GM12878 (cell line): ENCODE results near the gene EPOP. TPM values are rescaled to one million over a fixed set of nuclear protein-coding genes. Genes with fewer than 3 reads are reported as not detected.
A peak's percentile ranks its signal among the peaks of the same experiment; 100 is the strongest.

Source experiments
- ATF2 ChIP-seq: IDR thresholded peaks from 2 replicates; pipeline ENCODE4 v1.6.1; 2012; ENCODE audit warnings: low read length, inconsistent platforms
- ATF7 ChIP-seq: fragments of 450-650 bp; IDR thresholded peaks from 2 replicates; pipeline ENCODE4 v1.6.1; 2016; ENCODE audit warnings: low read depth, mild to moderate bottlenecking
- BCL11A ChIP-seq: IDR thresholded peaks from 2 replicates; pipeline ENCODE4 v1.6.1; 2011; ENCODE audit warnings: low read depth, low read length
- BHLHE40 ChIP-seq, 2 experiments: fragments of 450-650 bp in 1 of 2; IDR thresholded peaks; 2 replicates each; pipeline ENCODE4 v1.6.1; 2011 to 2017; ENCODE audit warnings: low read depth in 2 of 2, borderline replicate concordance in 1 of 2, improper control_type of control experiment in 1 of 2, low read length in 1 of 2, mild to moderate bottlenecking in 1 of 2
- BMI1 ChIP-seq: fragments of 450-650 bp; IDR thresholded peaks from 2 replicates; pipeline ENCODE4 v1.6.1; 2016; ENCODE audit warnings: mild to moderate bottlenecking, moderate library complexity, borderline replicate concordance
- CBFB ChIP-seq: IDR thresholded peaks from 2 replicates; pipeline ENCODE4 v1.6.1; 2016; ENCODE audit warnings: antibody characterized with exemption, low read depth
- CHD4 ChIP-seq: fragments of 200-600 bp; sonication (generic); IDR thresholded peaks from 2 replicates; pipeline ENCODE4 v1.6.1; 2016; ENCODE audit warnings: mild to moderate bottlenecking
- CREM ChIP-seq: IDR thresholded peaks from 2 replicates; pipeline ENCODE4 v1.6.1; 2014; ENCODE audit warnings: antibody characterized with exemption, low read depth
- DPF2 ChIP-seq: fragments of 450-650 bp; IDR thresholded peaks from 2 replicates; pipeline ENCODE4 v1.6.1; 2017; ENCODE audit warnings: mild to moderate bottlenecking
- EED ChIP-seq: sonication (generic); IDR thresholded peaks from 2 replicates; pipeline ENCODE4 v1.6.1; 2016; ENCODE audit warnings: antibody characterized with exemption, low read depth
- FOXM1 ChIP-seq: IDR thresholded peaks from 2 replicates; pipeline ENCODE4 v1.6.1; 2012; ENCODE audit warnings: low read depth, mild to moderate bottlenecking, inconsistent platforms, low read length, moderate library complexity
- IKZF1 ChIP-seq: fragments of 450-650 bp; conservative IDR thresholded peaks from 2 replicates; pipeline ENCODE4 v1.6.1; 2017; ENCODE audit warnings: antibody characterized with exemption, mild to moderate bottlenecking
- IKZF2 ChIP-seq, 2 experiments: fragments of 450-650 bp; IDR thresholded peaks; 2 replicates each; pipeline ENCODE4 v1.6.1; 2017; ENCODE audit warnings: mild to moderate bottlenecking in 2 of 2, moderate library complexity in 2 of 2
- IRF4 ChIP-seq: IDR thresholded peaks from 2 replicates; pipeline ENCODE4 v1.6.1; 2011; ENCODE audit warnings: low read depth, low read length
- MTA2 ChIP-seq: fragments of 450-650 bp; IDR thresholded peaks from 2 replicates; pipeline ENCODE4 v1.6.1; 2016; ENCODE audit warnings: low read depth, mild to moderate bottlenecking, moderate library complexity
- NBN ChIP-seq: fragments of 450-650 bp; IDR thresholded peaks from 2 replicates; pipeline ENCODE4 v1.6.1; 2016
- PAX5 ChIP-seq: IDR thresholded peaks from 2 replicates; pipeline ENCODE4 v1.6.1; 2011; ENCODE audit warnings: low read depth, low read length, borderline replicate concordance
- POU2F2 ChIP-seq: IDR thresholded peaks from 3 replicates; pipeline ENCODE4 v1.6.1; 2011; ENCODE audit warnings: low read depth, mild to moderate bottlenecking, low read length, borderline replicate concordance
- PRDM15 ChIP-seq: fragments of 450-650 bp; formaldehyde crosslinking; IDR thresholded peaks from 2 replicates; pipeline ENCODE4 v1.4.0; 2020; ENCODE audit warnings: mild to moderate bottlenecking, moderate library complexity
- SKIL ChIP-seq: fragments of 450-650 bp; IDR thresholded peaks from 2 replicates; pipeline ENCODE4 v1.6.1; 2017; ENCODE audit warnings: mild to moderate bottlenecking, low read depth, inconsistent platforms; ENCODE audit not compliant: poor library complexity, severe bottlenecking
- SMARCA5 ChIP-seq: fragments of 450-650 bp; IDR thresholded peaks from 2 replicates; pipeline ENCODE4 v1.6.1; 2017; ENCODE audit warnings: mild to moderate bottlenecking
- SPI1 ChIP-seq: IDR thresholded peaks from 2 replicates; pipeline ENCODE4 v1.6.1; 2011; ENCODE audit warnings: low read depth, mild to moderate bottlenecking, low read length, moderate library complexity, borderline replicate concordance; ENCODE audit not compliant: insufficient read depth
- TCF12 ChIP-seq: IDR thresholded peaks from 2 replicates; pipeline ENCODE4 v1.6.1; 2011; ENCODE audit warnings: low read depth, mild to moderate bottlenecking, low read length
- TCF3 ChIP-seq: IDR thresholded peaks from 2 replicates; pipeline ENCODE4 v1.6.1; 2012; ENCODE audit warnings: low read depth, mild to moderate bottlenecking, low read length, borderline replicate concordance; ENCODE audit not compliant: insufficient read depth
- ZNF217 ChIP-seq: fragments of 450-650 bp; IDR thresholded peaks from 2 replicates; pipeline ENCODE4 v1.6.1; 2017; ENCODE audit warnings: antibody characterized with exemption, mild to moderate bottlenecking
- polyA plus RNA-seq, 11 experiments: library from polyadenylated mRNA; depleted of rRNA in 4 of 11; unstranded in 6 of 11; stranded (reverse) in 5 of 11; fragments of >200 nt; fragmentation: Nextera tagmentation in 4 of 11; fragmentation: Illumina TruSeq in 1 of 11; extraction: Ambion mirVana in 4 of 11; extraction: Trizol in 1 of 11; gene quantifications; 1 replicate in 1 of 11; 2 replicates in 10 of 11; pipeline versions ENCODE4 v1.2.1 to v1.2.3, GENCODE V29; 2011 to 2016; ENCODE audit warnings: inconsistent platforms in 2 of 11, missing spikeins in 2 of 11, low read depth in 1 of 11
- total RNA-seq, 4 experiments: library from RNA; depleted of rRNA in 3 of 4; stranded (reverse); fragments of >200 nt in 3 of 4; fragmentation: Illumina TruSeq in 1 of 4; extraction: Trizol in 1 of 4; gene quantifications; 2 replicates each; pipeline versions ENCODE4 v1.2.1 to v1.2.3, GENCODE V29; 2013 to 2021

Gene EPOP
- total and polyA plus RNA-seq, 10 of the 15 experiments (the other 5 are each of a cell fraction or from before 2014, with no cell fraction given): 0.53 to 9.0 (median 3.7) TPM

GRCh38 chr17:38624782-38625355 lies 49.9 kb downstream of the EPOP start (continued):
- 0 out of 2 replicates have a peak, but pooled peaks have one; percentile 40 for TF ChIP-seq PRDM15
- peak; percentile 93 for TF ChIP-seq SMARCA5
- peak; percentile 64; the same call in 1 of the 2 replicates for TF ChIP-seq EED
- peak; percentile 83 for TF ChIP-seq CREM
- peak; percentile 34; the same call in 1 of the 2 replicates for TF ChIP-seq BMI1
- TF ChIP-seq NBN: peak; percentile 86
- TF ChIP-seq ATF2: peak; percentile 78; the same call in 1 of the 2 replicates
- peak; percentile 64; the same call in 1 of the 2 replicates for TF ChIP-seq FOXM1
- peak; percentile 92 for TF ChIP-seq PAX5
- TF ChIP-seq IKZF1: peak; percentile 65; the same call in 1 of the 2 replicates
- peak; percentile 41; the same call in 1 of the 2 replicates for TF ChIP-seq CBFB
- peak; percentile 89 for TF ChIP-seq ZNF217
- peak in 1 of 2 experiments; percentile 54; a peak in 1 of 4 replicates for TF ChIP-seq BHLHE40 (IDR thresholded peaks at IDR 0.05; ENCODE audit: borderline replicate concordance in 1 of 2, low read depth in 2 of 2, low read length in 1 of 2)
- TF ChIP-seq CHD4: peak; percentile 95; the same call in 1 of the 2 replicates
- TF ChIP-seq ATF7: peak; percentile 93
- TF ChIP-seq DPF2: peak; percentile 78; the same call in 1 of the 2 replicates
- TF ChIP-seq MTA2: peak; percentile 72; the same call in 1 of the 2 replicates
- TF ChIP-seq SPI1: peak; percentile 56; the same call in 1 of the 2 replicates
- 0 out of 2 replicates have a peak, but pooled peaks have one; percentile 13 for TF ChIP-seq TCF3
- TF ChIP-seq IKZF2 (IDR thresholded peaks at IDR 0.05): peak; percentile 78 to 83; a peak in 3 of 4 replicates
- peak; percentile 71 for TF ChIP-seq SKIL
- peak; percentile 96 for TF ChIP-seq POU2F2
- peak; percentile 59; the same call in 1 of the 2 replicates for TF ChIP-seq IRF4
- peak; percentile 57; the same call in 1 of the 2 replicates for TF ChIP-seq TCF12
- peak; percentile 46 for TF ChIP-seq BCL11A
